Left renal pelvis (tissue), 4 donors: ENCODE results near the gene DNAH3. TPM values are rescaled to one million over a fixed set of nuclear protein-coding genes. Genes with fewer than 3 reads are reported as not detected.
"Not testable (repeated sequence)": the region's sequence is repeated elsewhere in the genome, so short reads cannot be mapped to it uniquely, and the experiment has no call there.

Experiments
- DNase-seq, 4 donors: peaks; one replicate each; pipeline ENCODE4 v3.0.0-alpha.2; 2013; ENCODE audit warnings: low read depth in 4 of 4, low spot score in 3 of 4
- polyA plus RNA-seq, 4 donors: library from polyadenylated mRNA; unstranded; fragments of 120-200 nt; gene quantifications; one replicate each; pipeline ENCODE4 v1.2.1, GENCODE V29; 2013; ENCODE audit not compliant: insufficient read length in 4 of 4

The DNAH3 gene
- polyA plus RNA-seq, 4 donors: 0.26 to 0.96 (median 0.40) TPM

GRCh38 chr16:21167929-21168602 lies 17.4 kb upstream of the DNAH3 start:
- DNase-seq: no peak

- no peak for DNase-seq
These were observed 16.7 kb upstream of the DNAH3 start for GRCh38 chr16:21167360-21167759.

GRCh38 chr16:21166561-21166961 lies 15.9 kb upstream of the DNAH3 start:
- no peak for DNase-seq

- DNase-seq: no peak
These were observed 14.0 kb upstream of the DNAH3 start for GRCh38 chr16:21164521-21165168.

- DNase-seq: no peak
These were observed 12.9 kb upstream of the DNAH3 start for GRCh38 chr16:21163576-21163975.

GRCh38 chr16:21162661-21163151 lies 12.1 kb upstream of the DNAH3 start:
- DNase-seq: no peak

- DNase-seq: no peak
These were observed 10.6 kb upstream of the DNAH3 start for GRCh38 chr16:21161211-21161610.

GRCh38 chr16:21160276-21160675 lies 9.6 kb upstream of the DNAH3 start:
- DNase-seq: no peak

GRCh38 chr16:21159281-21159951 lies 8.8 kb upstream of the DNAH3 start:
- DNase-seq: no peak

- no peak for DNase-seq
These were observed 7.8 kb upstream of the DNAH3 start, which contains the start of gene LDAF1 for GRCh38 chr16:21158208-21159110. Gene LDAF1 (plus strand): TSS chr16:21158674. CDS start chr16:21161183, 2,509 bp downstream.

- no peak for DNase-seq
These were observed 7.0 kb upstream of the DNAH3 start for GRCh38 chr16:21157632-21158031.

- DNase-seq: no peak
These were observed 6.3 kb upstream of the DNAH3 start for GRCh38 chr16:21156767-21157467.

GRCh38 chr16:21156011-21156410 lies 5.4 kb upstream of the DNAH3 start:
- DNase-seq: not testable (repeated sequence)

GRCh38 chr16:21153124-21153729 lies 2.6 kb upstream of the DNAH3 start:
- DNase-seq: not testable (repeated sequence)

- DNase-seq: not testable (repeated sequence)
These were observed 1.7 kb upstream of the DNAH3 start for GRCh38 chr16:21152160-21153030.

- DNase-seq: no peak
These were observed 4.9 kb downstream of the DNAH3 start for GRCh38 chr16:21145738-21146137.

GRCh38 chr16:21134053-21134452 lies 16.6 kb downstream of the DNAH3 start:
- no peak for DNase-seq

GRCh38 chr16:21130811-21131210 lies 19.8 kb downstream of the DNAH3 start:
- no peak for DNase-seq

- no peak for DNase-seq
These were observed 21.7 kb downstream of the DNAH3 start for GRCh38 chr16:21128991-21129390.
